Tibial artery (tissue), 4 donors: Measurements from ENCODE around the gene C5orf22.

Source experiments
- DNase-seq, 2 donors: peaks; one replicate each; pipeline ENCODE4 v3.0.0-alpha.2; 2019
- H3K27ac ChIP-seq, 2 donors: fragments of 200-600 bp; sonication (generic) in 1 of 2; 1 replicate in 1 of 2; 2 replicates in 1 of 2; pipeline ENCODE4 v1.5.1; 2018 to 2019; ENCODE audit warnings: mild to moderate bottlenecking in 1 of 2
- H3K27me3 ChIP-seq, 2 donors: fragments of 200-600 bp; sonication (generic) in 1 of 2; one replicate each; pipeline versions ENCODE4 v1.5.1 to v1.6.0; 2016 to 2019
- H3K36me3 ChIP-seq, 3 donors: fragments of 200-600 bp; sonication (generic) in 2 of 3; one replicate each; pipeline ENCODE4 v1.5.1; 2016 to 2019; ENCODE audit warnings: mild to moderate bottlenecking in 2 of 3
- H3K4me1 ChIP-seq, 4 donors: fragments of 200-600 bp; sonication (generic) in 2 of 4; 1 replicate in 3 of 4; 2 replicates in 1 of 4; pipeline ENCODE4 v1.5.1; 2016 to 2019
- H3K4me3 ChIP-seq, 2 donors: fragments of 200-600 bp; sonication (generic) in 1 of 2; 1 replicate in 1 of 2; 2 replicates in 1 of 2; pipeline ENCODE4 v1.5.1; 2018 to 2019; ENCODE audit warnings: mild to moderate bottlenecking in 2 of 2
- H3K9me3 ChIP-seq, 3 donors: fragments of 200-600 bp; sonication (generic) in 1 of 3; one replicate each; pipeline ENCODE4 v1.5.1; 2016 to 2019
- intact Hi-C: fragments of 100-400 bp; cut with DNase I; formaldehyde crosslinking; loops from one replicate; pipeline ENCODE4 v1.15.0; 2023; ENCODE audit warnings: low total_unique reads
- TF ChIP-seq, protein P1 (sequence below), 2 experiments: fragments of 200-600 bp in 1 of 2; fragments of 450-650 bp in 1 of 2; IDR thresholded peaks; one replicate each; pipeline ENCODE4 v1.5.1; 2017 to 2019; ENCODE audit warnings: antibody characterized with exemption in 2 of 2, mild to moderate bottlenecking in 1 of 2, moderate library complexity in 1 of 2

The C5orf22 gene

DNA sequence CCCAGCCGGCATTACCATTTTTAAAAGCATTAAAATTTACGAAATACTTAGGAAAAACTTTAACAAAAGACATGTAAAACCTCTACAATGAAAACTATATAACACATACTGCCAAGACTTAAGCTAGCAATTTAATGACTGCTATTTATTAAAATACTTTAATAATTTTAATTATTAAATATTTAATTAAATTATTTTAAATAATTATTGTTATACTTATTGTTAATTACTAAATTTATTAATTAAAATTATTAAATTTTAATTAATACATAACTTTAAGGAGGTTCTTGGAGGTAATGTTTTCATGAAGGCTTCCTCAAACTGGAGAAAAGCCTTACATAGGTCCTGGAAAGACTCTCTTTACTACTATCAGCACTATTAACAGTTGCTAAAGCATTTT is 47.5 kb downstream of the C5orf22 start:
- Histone ChIP-seq H3K9me3 (no peaks in the 10 kb centered on the region), H3K27ac (no peak overlapping the region), H3K4me3 (no peak overlapping the region), H3K4me1 (no peaks in the 10 kb centered on the region), H3K36me3 (no peaks in the 10 kb centered on the region), H3K27me3 (no peaks in the 10 kb centered on the region)
- TF ChIP-seq, protein P1, sequence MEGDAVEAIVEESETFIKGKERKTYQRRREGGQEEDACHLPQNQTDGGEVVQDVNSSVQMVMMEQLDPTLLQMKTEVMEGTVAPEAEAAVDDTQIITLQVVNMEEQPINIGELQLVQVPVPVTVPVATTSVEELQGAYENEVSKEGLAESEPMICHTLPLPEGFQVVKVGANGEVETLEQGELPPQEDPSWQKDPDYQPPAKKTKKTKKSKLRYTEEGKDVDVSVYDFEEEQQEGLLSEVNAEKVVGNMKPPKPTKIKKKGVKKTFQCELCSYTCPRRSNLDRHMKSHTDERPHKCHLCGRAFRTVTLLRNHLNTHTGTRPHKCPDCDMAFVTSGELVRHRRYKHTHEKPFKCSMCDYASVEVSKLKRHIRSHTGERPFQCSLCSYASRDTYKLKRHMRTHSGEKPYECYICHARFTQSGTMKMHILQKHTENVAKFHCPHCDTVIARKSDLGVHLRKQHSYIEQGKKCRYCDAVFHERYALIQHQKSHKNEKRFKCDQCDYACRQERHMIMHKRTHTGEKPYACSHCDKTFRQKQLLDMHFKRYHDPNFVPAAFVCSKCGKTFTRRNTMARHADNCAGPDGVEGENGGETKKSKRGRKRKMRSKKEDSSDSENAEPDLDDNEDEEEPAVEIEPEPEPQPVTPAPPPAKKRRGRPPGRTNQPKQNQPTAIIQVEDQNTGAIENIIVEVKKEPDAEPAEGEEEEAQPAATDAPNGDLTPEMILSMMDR (IDR thresholded peaks at IDR 0.05), result no peak
- no peak for DNase-seq
- intact Hi-C loops, result no loop called here

DNA sequence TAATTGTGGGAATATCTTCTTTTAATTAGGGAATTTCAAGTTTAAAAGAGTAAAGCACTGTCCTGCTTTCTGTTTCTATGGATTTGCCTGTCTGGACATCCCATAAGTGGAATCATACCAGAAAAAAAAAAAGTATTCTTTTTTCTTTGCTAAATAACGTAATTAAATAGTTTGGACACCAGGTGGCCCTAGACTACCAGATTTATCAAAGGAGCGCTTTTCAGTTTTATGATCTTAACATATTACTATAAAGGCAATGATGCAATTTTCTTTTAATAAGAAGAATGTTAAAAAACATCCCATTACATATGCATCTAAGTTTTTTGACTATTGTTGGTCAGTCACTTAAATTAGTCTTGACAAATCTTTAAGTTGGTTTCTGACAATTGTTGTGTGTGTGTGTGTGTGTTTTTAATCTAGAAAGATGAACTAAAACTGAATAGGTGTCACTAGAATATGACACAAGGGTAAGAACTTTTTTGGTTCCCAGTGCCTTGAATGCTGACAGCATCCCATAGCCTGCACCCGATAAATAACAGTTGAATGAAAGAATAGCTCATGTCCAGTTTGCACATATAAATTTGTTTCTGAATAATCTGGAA is 49.5 kb downstream of the C5orf22 start:
- intact Hi-C loops, result loop anchor here (5.0 kb wide), 1 partner anchor 226 kb away; no protein-coding TSS in a partner anchor
- DNase-seq, result no peak

DNA sequence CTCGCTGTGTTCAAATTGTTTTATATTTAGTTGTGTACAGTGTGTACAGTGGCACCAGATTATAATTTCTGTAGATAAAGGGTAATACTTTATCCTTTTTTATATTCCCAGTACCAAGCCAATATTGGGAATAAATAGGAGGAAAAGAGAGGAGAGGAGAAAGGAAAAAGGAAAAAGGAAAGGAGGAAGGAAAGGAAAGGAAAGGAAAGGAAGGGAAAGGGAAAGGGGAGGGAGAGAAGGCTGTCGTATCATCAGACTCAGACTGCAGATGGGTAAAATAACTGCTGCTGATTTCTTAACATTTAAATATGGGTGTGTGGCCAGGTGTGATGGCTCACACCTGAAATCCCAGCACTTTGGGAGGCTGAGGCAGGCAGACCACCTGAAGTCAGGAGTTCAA is 51.0 kb downstream of the C5orf22 start:
- Histone ChIP-seq H3K27me3 (no peaks in the 10 kb centered on the region), H3K36me3 (no peaks in the 10 kb centered on the region), H3K27ac (no peak overlapping the region), H3K9me3 (no peaks in the 10 kb centered on the region), H3K4me1 (no peaks in the 10 kb centered on the region), H3K4me3 (no peak overlapping the region)
- TF ChIP-seq, protein P1 (IDR thresholded peaks at IDR 0.05), result no peak
- intact Hi-C loops, result loop anchor here (5.0 kb wide), 1 partner anchor 224 kb away; no protein-coding TSS in a partner anchor
- DNase-seq, result no peak

More for the DNA sequence above, 49.5 kb downstream of the C5orf22 start:
- no peak overlapping the region for H3K27ac ChIP-seq
- H3K36me3 ChIP-seq, result no peaks in the 10 kb centered on the region
- H3K4me1 ChIP-seq, result no peaks in the 10 kb centered on the region
- TF ChIP-seq, protein P1 (IDR thresholded peaks at IDR 0.05), result peak; percentile 54 to 72
- no peak overlapping the region for H3K4me3 ChIP-seq
- no peaks in the 10 kb centered on the region for H3K9me3 ChIP-seq
- no peaks in the 10 kb centered on the region for H3K27me3 ChIP-seq

DNA sequence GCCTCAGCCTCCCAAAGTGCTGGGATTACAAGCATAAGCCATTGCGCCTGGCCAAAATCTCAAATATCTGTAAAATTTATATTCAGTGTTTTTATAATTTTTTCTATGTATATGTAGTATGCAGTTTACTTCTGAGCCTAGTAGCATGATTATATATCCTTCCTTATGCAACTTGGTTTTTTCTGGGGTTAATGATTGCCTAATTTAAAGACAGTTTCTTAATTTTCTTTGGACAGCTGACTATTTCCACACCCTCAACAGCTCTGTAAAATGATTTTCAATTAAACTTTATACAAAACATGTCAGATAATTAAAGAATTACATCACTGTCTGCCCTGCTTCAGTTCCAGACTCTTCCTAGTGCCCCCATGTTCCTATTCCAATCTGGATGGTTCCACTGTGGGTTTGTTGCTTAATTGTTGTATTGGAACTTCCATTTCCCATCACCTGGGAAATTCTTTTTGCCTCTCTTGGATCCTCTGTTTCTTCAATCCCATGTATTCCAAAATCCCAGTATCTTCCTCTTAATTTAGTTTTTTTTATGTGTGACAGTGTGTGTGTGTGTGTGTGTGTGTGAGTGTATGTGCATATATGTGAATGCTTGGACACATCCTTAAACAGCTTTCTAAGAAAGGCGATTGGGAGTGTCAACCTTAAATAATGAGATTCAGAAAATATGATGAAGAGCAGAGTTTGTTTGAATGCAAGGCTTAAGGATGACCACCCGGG is 53.2 kb downstream of the C5orf22 start:
- intact Hi-C loops, result loop anchor here (5.0 kb wide), 1 partner anchor 502 kb away; no protein-coding TSS in a partner anchor
- Histone ChIP-seq H3K4me3 (no peak overlapping the region), H3K9me3 (no peaks in the 10 kb centered on the region), H3K4me1 (no peaks in the 10 kb centered on the region), H3K27ac (no peak overlapping the region), H3K36me3 (no peaks in the 10 kb centered on the region), H3K27me3 (peaks cover 0 to 4% of the 10 kb centered on the region in 2 donors)
- TF ChIP-seq, protein P1 (IDR thresholded peaks at IDR 0.05), result no peak
- no peak for DNase-seq

DNA sequence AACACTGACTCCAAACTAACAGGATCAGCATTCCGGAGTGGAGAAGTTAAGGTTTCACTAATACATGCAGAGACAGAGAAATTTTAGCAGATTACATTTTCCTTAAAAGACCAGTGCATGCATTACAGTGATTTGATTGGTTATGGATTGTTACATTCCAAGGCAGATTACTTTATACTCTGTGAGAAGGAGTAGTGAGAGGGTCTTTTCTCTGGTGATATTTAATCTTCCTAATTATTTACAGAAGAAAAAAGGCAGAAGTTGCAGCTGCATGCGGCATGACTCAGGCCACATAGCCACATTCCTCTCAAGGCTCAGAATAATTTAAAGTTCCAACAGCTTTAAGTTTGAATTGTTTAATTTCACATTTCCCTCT is 53.8 kb downstream of the C5orf22 start:
- TF ChIP-seq, protein P1 (IDR thresholded peaks at IDR 0.05), result no peak
- H3K4me3 ChIP-seq, result no peak overlapping the region
- intact Hi-C loops, result loop anchor here (5.0 kb wide), 1 partner anchor 501 kb away; no protein-coding TSS in a partner anchor
- H3K27ac ChIP-seq, result no peak overlapping the region
- H3K9me3 ChIP-seq, result no peaks in the 10 kb centered on the region
- H3K4me1 ChIP-seq, result no peaks in the 10 kb centered on the region
- H3K36me3 ChIP-seq, result no peaks in the 10 kb centered on the region
- H3K27me3 ChIP-seq, result peaks cover 0 to 4% of the 10 kb centered on the region in 2 donors
- no peak for DNase-seq
